Thoracic aorta (tissue), 2 donors: Measurements from ENCODE around the gene FBXL15. TPM values are rescaled to one million over a fixed set of nuclear protein-coding genes. Genes with fewer than 3 reads are reported as not detected.

Experiments used
- ATAC-seq: fragments of 150-250 bp; one replicate; pipeline ENCODE4 v1.8.0; 2017; ENCODE audit warnings: low read depth; ENCODE audit not compliant: insufficient number of reproducible peaks, low FRiP score
- DNase-seq: peaks from one replicate; pipeline ENCODE4 v3.0.0-alpha.2; 2020; ENCODE audit warnings: low spot score
- H3K27ac ChIP-seq, 2 donors: fragments of 200-600 bp; sonication (generic); 1 replicate in 1 of 2; 2 replicates in 1 of 2; pipeline ENCODE4 v1.5.1; 2016; ENCODE audit warnings: mild to moderate bottlenecking in 2 of 2, moderate library complexity in 2 of 2
- H3K27me3 ChIP-seq: fragments of 200-600 bp; sonication (generic); replicated peaks from 2 replicates; pipeline ENCODE4 v1.6.0; 2016; ENCODE audit warnings: mild to moderate bottlenecking; ENCODE audit not compliant: insufficient read depth
- H3K36me3 ChIP-seq: fragments of 200-600 bp; sonication (generic); one replicate; pipeline ENCODE4 v1.5.1; 2016
- H3K4me1 ChIP-seq, 2 donors: fragments of 200-600 bp; sonication (generic); 1 replicate in 1 of 2; 2 replicates in 1 of 2; pipeline versions ENCODE4 v1.5.1 to v1.6.0; 2016; ENCODE audit warnings: low read depth in 2 of 2, mild to moderate bottlenecking in 1 of 2; ENCODE audit not compliant: control insufficient read depth in 1 of 2
- H3K4me3 ChIP-seq: fragments of 200-600 bp; sonication (generic); 2 replicates; pipeline ENCODE4 v1.5.1; 2016; ENCODE audit warnings: mild to moderate bottlenecking
- H3K9me3 ChIP-seq: fragments of 200-600 bp; sonication (generic); 2 replicates; pipeline ENCODE4 v1.5.1; 2016
- total RNA-seq, 2 donors: library from RNA; depleted of rRNA; stranded (reverse); fragments of >200 nt; gene quantifications; one replicate each; pipeline versions ENCODE4 v1.1.0 to v1.2.3, GENCODE V29; 2016
- TF ChIP-seq, protein P1 (sequence below): fragments of 200-600 bp; sonication (generic); IDR thresholded peaks from one replicate; pipeline ENCODE4 v1.5.1; 2019; ENCODE audit warnings: antibody characterized with exemption

The FBXL15 gene
- total RNA-seq, 2 donors from 2014 or later: 19.8 to 24.0 TPM

DNA sequence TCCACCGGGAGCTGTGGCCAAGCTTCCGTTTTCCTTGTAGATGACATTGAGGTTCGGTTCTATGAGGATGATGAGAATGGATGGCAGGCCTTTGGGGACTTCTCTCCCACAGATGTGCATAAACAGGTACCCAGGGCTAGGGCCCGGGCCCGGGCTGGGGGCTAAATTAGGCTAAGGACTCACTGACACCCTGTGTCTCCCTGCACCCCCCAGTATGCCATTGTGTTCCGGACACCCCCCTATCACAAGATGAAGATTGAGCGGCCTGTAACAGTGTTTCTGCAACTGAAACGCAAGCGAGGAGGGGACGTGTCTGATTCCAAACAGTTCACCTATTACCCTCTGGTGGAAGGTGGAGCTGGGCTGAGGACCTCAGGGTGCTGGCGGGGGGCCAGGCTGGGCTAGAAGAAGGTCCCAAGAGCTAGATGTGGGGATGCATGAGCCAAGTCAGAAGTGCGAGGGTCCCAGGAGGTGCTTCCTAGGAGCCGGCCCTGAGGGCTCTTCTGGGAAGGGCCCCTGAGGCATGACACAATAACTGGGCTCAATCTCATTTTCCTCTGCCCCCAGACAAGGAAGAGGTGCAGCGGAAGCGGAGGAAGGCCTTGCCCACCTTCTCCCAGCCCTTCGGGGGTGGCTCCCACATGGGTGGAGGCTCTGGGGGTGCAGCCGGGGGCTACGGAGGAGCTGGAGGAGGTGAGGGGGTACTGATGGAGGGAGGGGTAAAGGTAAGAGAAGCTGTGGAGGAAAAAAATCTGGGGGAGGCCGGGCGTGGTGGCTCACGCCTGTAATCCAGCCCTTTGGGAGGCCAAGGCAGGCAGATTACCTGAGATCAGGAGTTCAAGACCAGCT lies 22.2 kb upstream of the FBXL15 start:
- DNase-seq (no peak), ATAC-seq (no peak)
- Histone ChIP-seq H3K9me3 (no peaks in the 10 kb centered on the region), H3K27me3 (no peaks in the 10 kb centered on the region), H3K4me1 (peaks cover 15 to 31% of the 10 kb centered on the region in 2 donors), H3K36me3 (peaks cover 12% of the 10 kb centered on the region), H3K27ac (peak overlapping the region in 1 of 2 donors; percentile 73), H3K4me3 (peak overlapping the region; percentile 85)
- TF ChIP-seq, protein P1, sequence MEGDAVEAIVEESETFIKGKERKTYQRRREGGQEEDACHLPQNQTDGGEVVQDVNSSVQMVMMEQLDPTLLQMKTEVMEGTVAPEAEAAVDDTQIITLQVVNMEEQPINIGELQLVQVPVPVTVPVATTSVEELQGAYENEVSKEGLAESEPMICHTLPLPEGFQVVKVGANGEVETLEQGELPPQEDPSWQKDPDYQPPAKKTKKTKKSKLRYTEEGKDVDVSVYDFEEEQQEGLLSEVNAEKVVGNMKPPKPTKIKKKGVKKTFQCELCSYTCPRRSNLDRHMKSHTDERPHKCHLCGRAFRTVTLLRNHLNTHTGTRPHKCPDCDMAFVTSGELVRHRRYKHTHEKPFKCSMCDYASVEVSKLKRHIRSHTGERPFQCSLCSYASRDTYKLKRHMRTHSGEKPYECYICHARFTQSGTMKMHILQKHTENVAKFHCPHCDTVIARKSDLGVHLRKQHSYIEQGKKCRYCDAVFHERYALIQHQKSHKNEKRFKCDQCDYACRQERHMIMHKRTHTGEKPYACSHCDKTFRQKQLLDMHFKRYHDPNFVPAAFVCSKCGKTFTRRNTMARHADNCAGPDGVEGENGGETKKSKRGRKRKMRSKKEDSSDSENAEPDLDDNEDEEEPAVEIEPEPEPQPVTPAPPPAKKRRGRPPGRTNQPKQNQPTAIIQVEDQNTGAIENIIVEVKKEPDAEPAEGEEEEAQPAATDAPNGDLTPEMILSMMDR: no peak

DNA sequence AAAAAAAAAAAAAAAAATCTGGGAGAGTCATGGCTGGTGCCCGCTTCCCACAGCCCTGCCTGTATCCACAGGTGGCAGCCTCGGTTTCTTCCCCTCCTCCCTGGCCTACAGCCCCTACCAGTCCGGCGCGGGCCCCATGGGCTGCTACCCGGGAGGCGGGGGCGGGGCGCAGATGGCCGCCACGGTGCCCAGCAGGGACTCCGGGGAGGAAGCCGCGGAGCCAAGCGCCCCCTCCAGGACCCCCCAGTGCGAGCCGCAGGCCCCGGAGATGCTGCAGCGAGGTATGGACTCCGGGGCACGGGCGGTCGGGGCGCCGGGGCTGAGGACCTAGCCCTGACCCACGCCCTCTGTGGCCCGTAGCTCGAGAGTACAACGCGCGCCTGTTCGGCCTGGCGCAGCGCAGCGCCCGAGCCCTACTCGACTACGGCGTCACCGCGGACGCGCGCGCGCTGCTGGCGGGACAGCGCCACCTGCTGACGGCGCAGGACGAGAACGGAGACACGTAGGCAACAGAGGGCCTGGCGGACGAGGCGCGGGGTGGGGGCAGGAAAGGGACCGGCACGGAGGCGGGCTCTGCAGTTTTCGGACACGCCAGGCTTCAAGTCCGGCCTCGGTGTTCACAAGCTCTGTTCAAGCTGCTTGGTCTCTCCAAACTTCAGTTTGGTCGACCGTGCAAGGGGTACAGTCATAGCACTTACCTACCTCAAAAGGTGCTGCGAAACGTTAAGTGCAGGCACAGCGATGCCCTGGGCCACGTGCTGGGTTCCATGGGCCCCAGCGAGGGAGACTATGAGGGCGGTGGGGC lies 21.2 kb upstream of the FBXL15 start:
- ATAC-seq: peak; percentile 14
- DNase-seq: peak; percentile 46
- Histone ChIP-seq H3K4me1 (peaks cover 12 to 27% of the 10 kb centered on the region in 2 donors), H3K4me3 (peak overlapping the region; percentile 85), H3K9me3 (no peaks in the 10 kb centered on the region), H3K36me3 (peaks cover 12% of the 10 kb centered on the region), H3K27ac (peak overlapping the region; percentile 73 to 75), H3K27me3 (no peaks in the 10 kb centered on the region)
- TF ChIP-seq, protein P1: peak; percentile 91

DNA sequence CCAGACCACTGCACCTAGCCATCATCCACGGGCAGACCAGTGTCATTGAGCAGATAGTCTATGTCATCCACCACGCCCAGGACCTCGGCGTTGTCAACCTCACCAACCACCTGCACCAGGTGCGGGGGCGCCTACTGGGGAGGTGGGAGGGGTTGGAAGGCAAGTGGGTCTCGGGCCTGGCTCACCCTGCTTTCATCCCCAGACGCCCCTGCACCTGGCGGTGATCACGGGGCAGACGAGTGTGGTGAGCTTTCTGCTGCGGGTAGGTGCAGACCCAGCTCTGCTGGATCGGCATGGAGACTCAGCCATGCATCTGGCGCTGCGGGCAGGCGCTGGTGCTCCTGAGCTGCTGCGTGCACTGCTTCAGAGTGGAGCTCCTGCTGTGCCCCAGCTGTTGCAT lies 20.6 kb upstream of the FBXL15 start:
- Histone ChIP-seq H3K27ac (no peak overlapping the region), H3K36me3 (peaks cover 12% of the 10 kb centered on the region), H3K4me3 (peak overlapping the region; percentile 85), H3K27me3 (no peaks in the 10 kb centered on the region), H3K9me3 (no peaks in the 10 kb centered on the region), H3K4me1 (peaks cover 12 to 27% of the 10 kb centered on the region in 2 donors)
- no peak for ATAC-seq
- DNase-seq: no peak
- TF ChIP-seq, protein P1: no peak

DNA sequence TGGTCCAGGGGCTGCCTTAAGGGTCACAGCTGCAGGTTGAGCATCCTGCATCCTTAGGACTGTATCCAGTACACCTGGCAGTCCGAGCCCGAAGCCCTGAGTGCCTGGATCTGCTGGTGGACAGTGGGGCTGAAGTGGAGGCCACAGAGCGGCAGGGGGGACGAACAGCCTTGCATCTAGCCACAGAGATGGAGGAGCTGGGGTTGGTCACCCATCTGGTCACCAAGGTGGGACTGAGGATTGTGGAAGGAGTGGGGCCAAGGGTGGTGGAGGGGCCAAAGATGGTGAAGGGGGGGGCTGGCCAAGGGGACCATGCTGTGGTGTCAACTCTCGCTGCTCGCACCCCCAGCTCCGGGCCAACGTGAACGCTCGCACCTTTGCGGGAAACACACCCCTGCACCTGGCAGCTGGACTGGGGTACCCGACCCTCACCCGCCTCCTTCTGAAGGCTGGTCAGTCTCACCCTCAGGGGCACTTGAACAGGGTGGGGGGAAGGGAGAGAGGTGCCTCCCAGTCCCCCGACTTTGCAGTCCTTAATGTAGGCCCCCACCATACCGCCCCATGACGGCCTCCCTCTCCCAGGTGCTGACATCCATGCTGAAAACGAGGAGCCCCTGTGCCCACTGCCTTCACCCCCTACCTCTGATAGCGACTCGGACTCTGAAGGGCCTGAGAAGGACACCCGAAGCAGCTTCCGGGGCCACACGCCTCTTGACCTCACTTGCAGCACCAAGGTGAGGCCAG lies 19.9 kb upstream of the FBXL15 start:
- H3K4me3 ChIP-seq: no peak overlapping the region
- TF ChIP-seq, protein P1: no peak
- H3K36me3 ChIP-seq: peaks cover 12% of the 10 kb centered on the region
- H3K9me3 ChIP-seq: no peaks in the 10 kb centered on the region
- H3K27ac ChIP-seq: no peak overlapping the region
- H3K4me1 ChIP-seq: peaks cover 12 to 27% of the 10 kb centered on the region in 2 donors
- DNase-seq (no peak), ATAC-seq (no peak)
- no peaks in the 10 kb centered on the region for H3K27me3 ChIP-seq
